DMS53 (cell line): Measurements from ENCODE around the gene SYNPO2L.

Experiments used
- DNase-seq: peaks from one replicate; lab custom pipeline; 2025; lab: John Stamatoyannopoulos, UW

The SYNPO2L gene

GRCh38 chr10:73649876-73650536 lies 5.8 kb downstream of the SYNPO2L start:
- no peak for DNase-seq

- DNase-seq, result no peak
Measured at GRCh38 chr10:73648975-73649829, 6.6 kb downstream of the SYNPO2L start.

- DNase-seq, result peak; percentile 48
Measured at GRCh38 chr10:73647875-73648651, 7.8 kb downstream of the SYNPO2L start.

- peak; percentile 84 for DNase-seq
Measured at GRCh38 chr10:73647211-73647874, 8.5 kb downstream of the SYNPO2L start.

GRCh38 chr10:73646598-73647041 lies 9.2 kb downstream of the SYNPO2L start:
- DNase-seq, result no peak

- no peak for DNase-seq
Measured at GRCh38 chr10:73645251-73645650, 10.6 kb downstream of the SYNPO2L start.

GRCh38 chr10:73644767-73645166 lies 11.1 kb downstream of the SYNPO2L start:
- DNase-seq, result no peak

- peak; percentile 79 for DNase-seq
Measured at GRCh38 chr10:73644015-73644743, 11.7 kb downstream of the SYNPO2L start.

- DNase-seq, result no peak
Measured at GRCh38 chr10:73643362-73643761, 12.5 kb downstream of the SYNPO2L start.

GRCh38 chr10:73641328-73642060 lies 14.3 kb downstream of the SYNPO2L start, which contains the start of gene MYOZ1:
Gene MYOZ1 (minus strand): TSS chr10:73641474. CDS start chr10:73640017, 1,457 bp downstream.
- no peak for DNase-seq

- no peak for DNase-seq
Measured at GRCh38 chr10:73639286-73639685, 16.5 kb downstream of the SYNPO2L start.

- no peak for DNase-seq
Measured at GRCh38 chr10:73635781-73636180, 20.0 kb downstream of the SYNPO2L start.

GRCh38 chr10:73634421-73634820 lies 21.4 kb downstream of the SYNPO2L start:
- no peak for DNase-seq

- no peak for DNase-seq
Measured at GRCh38 chr10:73629165-73629564, 26.7 kb downstream of the SYNPO2L start.

GRCh38 chr10:73628405-73628804 lies 27.4 kb downstream of the SYNPO2L start:
- no peak for DNase-seq

- no peak for DNase-seq
Measured at GRCh38 chr10:73627300-73627699, 28.5 kb downstream of the SYNPO2L start.

GRCh38 chr10:73625884-73626752 lies 29.7 kb downstream of the SYNPO2L start:
- peak; percentile 99 for DNase-seq

- peak; percentile 66 for DNase-seq
Measured at GRCh38 chr10:73625004-73625883, 30.6 kb downstream of the SYNPO2L start.
